ENCODE measurements around the gene SLC43A3.

- TF ChIP-seq CTCF (IDR thresholded peaks at IDR 0.05; ENCODE audit: poor library complexity) (no peak), EZH2 (IDR thresholded peaks at IDR 0.05; ENCODE audit: borderline replicate concordance) (no peak), EZH2phosphoT487 (IDR thresholded peaks at IDR 0.05; ENCODE audit: low read depth, severe bottlenecking, unreplicated experiment) (no peak)
Measured at GRCh38 chr11:57458060-57458409, 31.1 kb upstream of the SLC43A3 start.

All from hepatocyte (in vitro differentiated cells).